B cell (primary cell): ENCODE data around the gene SLC49A3.

Experiments
- EZH2 ChIP-seq: IDR thresholded peaks from 2 replicates; pipeline ENCODE4 v1.6.1; 2012; ENCODE audit warnings: borderline replicate concordance, low read depth, mild to moderate bottlenecking, moderate library complexity, low read length; ENCODE audit not compliant: insufficient read depth, poor library complexity, severe bottlenecking
- TF ChIP-seq, protein P1 (sequence below): fragments of 200-600 bp; IDR thresholded peaks from one replicate; pipeline ENCODE4 v1.8.0; 2022; ENCODE audit warnings: antibody characterized with exemption, mild to moderate bottlenecking

DNA sequence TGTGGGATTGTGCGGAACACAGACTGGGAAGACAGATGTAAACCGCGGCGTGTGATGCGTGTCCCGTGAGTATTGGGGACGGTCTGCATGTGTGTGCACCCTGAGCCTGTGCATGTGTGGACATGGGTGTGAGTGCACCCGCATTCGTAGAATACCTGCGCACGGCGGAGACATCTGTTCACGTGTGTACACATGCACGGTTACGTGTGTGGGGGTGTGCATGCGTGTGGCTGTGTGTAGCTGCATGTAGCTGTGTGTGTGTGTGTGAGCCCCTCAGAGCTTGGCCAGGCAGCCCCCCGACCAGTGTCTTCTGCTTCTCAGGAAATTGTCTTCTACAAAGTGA, 34.5 kb downstream of the SLC49A3 start:
- TF ChIP-seq, protein P1, sequence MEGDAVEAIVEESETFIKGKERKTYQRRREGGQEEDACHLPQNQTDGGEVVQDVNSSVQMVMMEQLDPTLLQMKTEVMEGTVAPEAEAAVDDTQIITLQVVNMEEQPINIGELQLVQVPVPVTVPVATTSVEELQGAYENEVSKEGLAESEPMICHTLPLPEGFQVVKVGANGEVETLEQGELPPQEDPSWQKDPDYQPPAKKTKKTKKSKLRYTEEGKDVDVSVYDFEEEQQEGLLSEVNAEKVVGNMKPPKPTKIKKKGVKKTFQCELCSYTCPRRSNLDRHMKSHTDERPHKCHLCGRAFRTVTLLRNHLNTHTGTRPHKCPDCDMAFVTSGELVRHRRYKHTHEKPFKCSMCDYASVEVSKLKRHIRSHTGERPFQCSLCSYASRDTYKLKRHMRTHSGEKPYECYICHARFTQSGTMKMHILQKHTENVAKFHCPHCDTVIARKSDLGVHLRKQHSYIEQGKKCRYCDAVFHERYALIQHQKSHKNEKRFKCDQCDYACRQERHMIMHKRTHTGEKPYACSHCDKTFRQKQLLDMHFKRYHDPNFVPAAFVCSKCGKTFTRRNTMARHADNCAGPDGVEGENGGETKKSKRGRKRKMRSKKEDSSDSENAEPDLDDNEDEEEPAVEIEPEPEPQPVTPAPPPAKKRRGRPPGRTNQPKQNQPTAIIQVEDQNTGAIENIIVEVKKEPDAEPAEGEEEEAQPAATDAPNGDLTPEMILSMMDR: no peak
- no peak for TF ChIP-seq EZH2
